SIG-M5 treated with dmso at 0.1 percent for 504 hours (cell line): ENCODE data around the gene CD274.
A peak's percentile ranks its signal among the peaks of the same experiment; 100 is the strongest.
"Not testable (repeated sequence)": the region's sequence is repeated elsewhere in the genome, so short reads cannot be mapped to it uniquely, and the experiment has no call there.

Experiments used
- DNase-seq: peaks from one replicate; lab custom pipeline; 2025; ENCODE audit not compliant: unreplicated experiment; lab: John Stamatoyannopoulos, UW

The CD274 gene

DNA sequence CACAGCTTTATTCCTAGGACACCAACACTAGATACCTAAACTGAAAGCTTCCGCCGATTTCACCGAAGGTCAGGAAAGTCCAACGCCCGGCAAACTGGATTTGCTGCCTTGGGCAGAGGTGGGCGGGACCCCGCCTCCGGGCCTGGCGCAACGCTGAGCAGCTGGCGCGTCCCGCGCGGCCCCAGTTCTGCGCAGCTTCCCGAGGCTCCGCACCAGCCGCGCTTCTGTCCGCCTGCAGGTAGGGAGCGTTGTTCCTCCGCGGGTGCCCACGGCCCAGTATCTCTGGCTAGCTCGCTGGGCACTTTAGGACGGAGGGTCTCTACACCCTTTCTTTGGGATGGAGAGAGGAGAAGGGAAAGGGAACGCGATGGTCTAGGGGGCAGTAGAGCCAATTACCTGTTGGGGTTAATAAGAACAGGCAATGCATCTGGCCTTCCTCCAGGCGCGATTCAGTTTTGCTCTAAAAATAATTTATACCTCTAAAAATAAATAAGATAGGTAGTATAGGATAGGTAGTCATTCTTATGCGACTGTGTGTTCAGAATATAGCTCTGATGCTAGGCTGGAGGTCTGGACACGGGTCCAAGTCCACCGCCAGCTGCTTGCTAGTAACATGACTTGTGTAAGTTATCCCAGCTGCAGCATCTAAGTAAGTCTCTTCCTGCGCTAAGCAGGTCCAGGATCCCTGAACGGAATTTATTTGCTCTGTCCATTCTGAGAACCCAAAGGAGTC is at the start of gene CD274:
CD274 (plus strand) TSS at position 184 of the 733 bp plus-strand sequence. CDS start 5,572 bp downstream, outside the sequence.
- peak; percentile 62 for DNase-seq

DNA sequence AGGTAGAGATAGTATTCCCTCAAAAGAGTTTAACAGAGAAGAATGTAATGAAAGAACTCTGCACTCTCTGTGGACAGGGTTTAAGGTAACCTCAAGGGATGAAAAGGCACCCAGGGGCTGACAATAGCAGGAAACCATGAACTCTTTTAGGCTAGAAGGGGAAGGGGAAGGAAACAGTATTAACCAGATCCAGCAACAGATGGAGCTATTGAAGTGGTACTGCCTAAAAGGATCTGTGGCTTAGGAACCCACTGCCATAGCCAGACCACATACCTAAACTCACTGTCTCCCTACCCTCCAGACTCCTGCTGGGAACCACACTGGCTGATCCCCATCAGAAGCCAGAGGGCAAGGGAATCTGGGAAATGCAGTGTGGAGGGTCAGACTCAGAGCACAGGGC is 48.1 kb upstream of the CD274 start:
- no peak for DNase-seq

DNA sequence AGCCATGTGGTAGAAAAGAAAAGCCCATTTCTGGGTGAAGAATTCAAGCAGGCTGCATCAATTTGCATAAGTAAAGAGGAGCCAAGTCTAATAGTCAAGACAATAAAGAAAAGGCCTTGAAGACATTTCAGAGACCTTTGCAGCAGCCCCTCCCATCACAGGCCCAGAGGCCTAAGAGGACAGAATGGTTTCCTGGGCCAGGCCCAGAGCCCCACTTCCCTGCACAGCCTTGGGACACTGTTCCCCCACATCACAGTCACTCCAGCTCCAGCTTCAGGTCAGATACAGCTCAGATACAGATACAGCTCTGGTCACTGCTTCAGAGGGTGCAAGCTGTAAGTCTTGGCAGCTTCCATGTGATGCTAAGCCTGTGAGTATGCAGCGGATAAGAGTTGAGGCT is 41.7 kb upstream of the CD274 start:
- DNase-seq, result no peak

DNA sequence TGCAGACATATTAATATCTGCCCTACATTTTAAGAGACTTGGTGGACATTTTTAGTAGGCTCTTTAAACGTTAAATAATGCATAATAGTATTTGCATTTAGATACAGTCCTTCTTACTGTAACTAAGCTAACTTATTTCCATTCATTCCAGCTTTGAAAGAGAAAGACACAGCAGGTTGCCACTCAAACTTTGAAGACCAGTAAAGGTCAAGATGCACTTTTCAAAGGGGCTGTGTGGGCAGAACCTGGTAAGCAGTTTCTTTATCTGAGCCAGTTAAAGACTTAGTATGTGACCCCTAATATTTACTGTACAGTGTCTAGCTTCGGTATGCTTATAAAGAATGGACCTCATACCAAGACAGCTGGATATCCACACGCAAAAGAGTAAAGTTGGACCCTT is 33.4 kb upstream of the CD274 start:
- DNase-seq, result no peak

DNA sequence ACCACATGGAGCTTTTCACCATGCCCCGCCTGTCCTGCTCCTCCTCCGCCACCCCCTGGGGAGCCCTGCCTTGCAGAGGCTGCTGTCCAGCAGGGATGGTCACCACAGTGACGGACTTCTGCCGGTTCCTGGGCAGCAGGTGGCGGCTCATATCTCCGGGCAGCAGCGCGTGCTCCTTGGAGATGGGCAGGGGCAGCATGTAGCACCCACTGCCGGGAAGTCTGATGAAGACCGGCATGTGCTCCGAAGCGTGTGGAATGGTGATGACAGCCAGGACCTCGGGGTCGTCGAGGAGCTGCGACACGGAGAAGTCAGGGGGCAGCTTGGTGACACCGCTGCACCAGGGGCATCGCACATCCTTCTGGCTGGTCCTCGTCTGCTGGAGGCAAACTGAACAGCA is 31.9 kb upstream of the CD274 start:
- no peak for DNase-seq

DNA sequence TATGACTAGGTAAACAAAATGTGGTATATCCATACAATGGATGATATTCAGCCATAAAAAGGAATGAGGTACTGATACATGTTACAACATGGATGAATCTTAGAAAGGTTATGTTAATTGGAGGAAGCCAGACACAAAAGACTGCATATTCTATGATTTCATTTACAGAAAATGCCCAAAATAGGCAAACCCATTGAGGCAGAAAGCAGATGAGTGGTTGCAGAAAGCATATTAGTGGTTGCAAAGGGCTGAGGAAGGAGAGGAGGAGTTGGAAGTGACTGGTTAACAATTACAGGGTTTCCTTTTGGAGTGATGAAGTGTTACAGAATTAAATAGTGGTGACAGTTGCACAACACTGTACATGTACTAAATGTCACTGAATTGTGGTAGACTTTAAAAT is 30.4 kb upstream of the CD274 start:
- DNase-seq, result no peak

DNA sequence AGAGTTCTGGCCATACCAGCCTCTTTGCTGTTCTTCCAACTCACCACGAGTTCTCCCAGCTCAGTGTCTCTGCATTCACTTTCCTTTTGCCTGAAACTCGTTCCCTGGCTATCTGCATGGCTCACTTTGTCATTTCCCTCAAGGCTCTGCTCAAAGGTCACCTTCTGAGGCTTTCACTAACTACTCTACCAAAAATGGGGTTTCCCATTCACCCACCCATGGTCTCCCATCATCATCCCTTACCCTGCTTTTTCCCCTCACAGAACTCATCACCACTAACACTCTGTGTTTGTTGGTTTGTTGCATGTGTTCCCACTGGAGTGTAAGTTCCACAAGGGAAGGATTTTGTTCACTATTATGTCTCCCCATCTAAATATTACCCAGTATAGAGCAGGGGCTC is 29.2 kb upstream of the CD274 start:
- no peak for DNase-seq

DNA sequence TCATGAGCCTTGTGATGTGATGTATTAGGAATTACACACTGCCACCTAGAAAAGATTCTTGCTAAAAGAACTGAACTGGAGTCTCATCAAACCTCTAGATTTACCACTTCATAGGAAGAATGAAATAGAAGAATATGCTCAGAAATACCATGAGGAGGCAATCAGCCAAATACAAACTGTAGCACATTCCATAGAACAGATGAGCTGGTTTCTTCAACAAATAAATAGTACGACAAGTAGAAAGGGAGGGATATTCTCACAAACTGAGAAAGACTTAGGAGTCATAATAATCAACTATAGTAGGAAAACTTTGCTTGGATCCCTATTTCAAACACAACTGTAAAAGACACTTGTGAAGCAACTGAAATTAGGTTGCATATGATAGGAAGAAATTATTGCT is 28.1 kb upstream of the CD274 start:
- DNase-seq, result no peak

DNA sequence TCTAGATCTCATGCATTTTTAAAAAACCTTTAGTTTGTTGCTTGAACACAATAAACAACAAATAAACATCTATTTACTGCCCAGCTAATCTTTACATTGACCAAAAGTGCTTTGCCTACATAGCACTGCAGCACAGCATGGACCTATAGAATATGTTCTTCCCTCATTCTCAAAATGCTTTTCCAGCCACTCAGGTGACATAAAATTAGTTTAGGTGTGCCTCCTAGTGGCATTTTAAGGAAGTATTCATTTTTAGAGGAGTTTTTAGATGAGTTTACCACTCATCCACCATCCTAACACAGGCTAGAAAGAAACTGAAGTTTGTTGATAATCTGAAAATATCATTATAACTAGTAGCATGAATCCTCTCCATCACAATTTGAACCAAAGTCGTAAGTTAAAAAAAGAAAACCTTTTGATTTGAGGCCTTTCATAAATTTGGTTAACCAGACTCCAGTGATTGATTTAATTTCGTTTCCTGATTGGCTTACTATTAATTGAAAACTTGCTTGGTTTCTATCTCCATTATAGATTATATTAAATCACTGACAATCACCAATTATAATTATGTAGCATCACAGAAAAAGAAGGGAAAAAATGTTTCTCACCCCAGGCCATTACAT is 25.2 kb upstream of the CD274 start:
- no peak for DNase-seq

DNA sequence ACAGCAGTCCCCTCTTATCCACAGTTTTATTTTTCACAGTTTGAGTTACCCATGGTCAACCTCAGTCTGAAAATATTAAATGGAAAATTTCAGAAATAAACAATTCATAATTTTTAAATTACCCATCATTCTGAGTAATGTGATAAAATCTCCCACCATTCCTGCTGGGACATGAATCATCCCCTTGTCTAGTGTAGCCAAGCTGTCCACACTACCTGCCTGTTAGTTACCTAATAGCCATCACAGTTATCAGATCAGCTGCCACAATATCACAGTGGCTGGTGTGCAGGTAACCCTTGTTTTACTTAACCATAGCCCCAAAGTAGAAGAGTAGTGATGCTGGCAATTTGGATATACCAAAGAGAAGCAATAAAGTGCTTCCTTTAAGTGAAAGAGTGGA is 23.3 kb upstream of the CD274 start:
- DNase-seq, result no peak

DNA sequence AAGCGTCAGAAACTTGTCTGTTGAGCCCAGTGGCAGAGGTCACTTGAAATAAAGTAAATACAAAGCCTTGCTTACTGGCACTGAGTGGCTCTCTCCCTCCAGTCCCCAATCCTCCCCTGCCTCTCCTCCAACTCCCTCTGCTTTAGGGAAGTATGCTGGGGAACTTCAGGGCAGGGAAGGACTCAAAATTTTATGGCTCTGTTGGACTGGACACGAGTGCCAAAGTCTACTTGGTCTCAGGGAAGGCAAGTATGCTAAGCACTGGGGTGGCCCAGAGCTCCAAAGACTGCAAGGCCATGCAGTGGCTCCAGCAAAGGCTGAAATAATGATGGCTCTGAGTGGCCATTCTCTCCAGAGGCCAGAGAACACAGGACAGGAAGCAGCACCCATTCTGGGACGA is 22.2 kb upstream of the CD274 start:
- DNase-seq, result no peak

DNA sequence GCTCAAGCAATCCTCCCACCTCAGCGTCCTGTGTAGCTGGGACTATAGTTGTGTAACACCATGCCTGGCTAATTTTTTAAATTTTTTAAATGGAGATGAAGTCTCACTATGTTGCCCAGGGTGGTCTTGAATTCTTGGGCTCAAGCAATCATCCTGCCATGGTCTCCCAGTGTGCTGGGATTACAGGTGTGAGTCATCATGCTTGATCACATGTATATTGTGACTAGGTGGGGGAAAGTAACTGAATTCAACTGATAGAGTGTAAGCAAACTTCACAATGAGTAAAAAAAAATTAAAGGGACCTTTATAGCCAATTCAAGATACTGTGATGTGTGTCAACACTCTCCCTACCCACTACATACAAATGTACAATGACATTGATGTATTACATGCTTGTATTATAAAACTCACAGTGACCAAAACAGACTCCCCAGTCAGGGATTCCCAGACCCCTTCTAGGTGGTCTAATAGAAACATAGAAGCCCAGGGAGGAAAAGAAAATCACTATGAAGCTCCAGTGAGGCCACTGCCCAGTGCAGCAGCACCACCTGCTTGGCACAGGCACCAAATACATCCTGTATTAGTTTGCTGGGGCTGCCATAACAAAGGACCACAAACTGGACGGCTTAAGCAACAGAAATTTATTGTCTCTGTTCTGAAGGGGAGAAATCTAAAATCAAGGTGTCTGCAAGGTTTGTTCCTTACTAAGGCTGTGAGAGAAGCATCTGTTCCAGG is 21.4 kb upstream of the CD274 start:
- DNase-seq, result no peak

DNA sequence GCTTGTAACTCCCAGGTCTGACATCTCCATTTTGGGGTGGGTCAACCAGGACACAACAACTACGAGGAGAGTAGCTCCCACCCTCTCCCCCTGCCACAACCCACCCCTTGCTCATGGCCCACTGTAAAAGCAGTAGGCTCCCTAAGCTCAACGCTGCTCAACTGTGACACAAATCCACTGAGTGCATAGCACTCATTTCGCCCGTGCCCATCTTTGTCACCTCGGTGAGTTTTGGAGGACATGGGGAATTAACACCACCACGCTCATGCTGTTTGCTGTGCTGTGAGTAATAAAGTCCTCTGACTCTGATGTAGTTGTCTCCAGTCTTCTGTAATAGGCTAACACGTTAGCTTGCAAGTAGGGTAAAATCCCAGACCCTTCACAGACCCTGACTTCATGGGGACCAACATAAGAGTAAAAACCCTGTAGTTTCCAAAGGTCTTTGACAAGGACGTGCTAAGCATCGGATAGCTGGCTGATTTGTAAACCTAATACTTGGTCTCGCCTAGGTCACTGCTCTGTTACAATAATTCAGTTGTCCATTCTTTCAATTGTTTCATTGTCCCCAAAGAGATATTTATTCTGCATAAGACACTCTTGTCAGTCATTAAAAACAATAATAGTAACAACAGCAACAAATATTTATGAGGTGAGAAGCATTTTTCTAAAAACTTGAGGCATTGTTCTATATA is 20.3 kb upstream of the CD274 start:
- DNase-seq, result no peak

DNA sequence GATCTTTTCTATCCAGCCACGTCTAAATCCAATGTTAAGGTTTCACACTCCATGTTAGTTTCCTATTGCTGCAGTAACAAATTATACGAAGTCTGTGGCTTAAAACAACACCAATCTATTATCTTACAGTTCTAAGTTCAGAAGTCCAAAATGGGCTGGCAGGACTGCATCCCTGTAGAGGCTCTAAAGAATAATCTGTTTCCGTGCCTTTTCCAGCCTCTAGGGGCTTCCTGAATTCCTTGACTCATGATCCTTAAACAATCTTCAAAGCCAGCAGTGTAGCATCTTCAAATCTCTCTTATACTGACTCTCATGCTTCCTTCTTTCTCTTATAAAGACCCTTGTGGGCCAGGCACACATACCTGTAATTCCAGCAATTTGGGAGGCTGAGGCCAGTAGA is 19.4 kb upstream of the CD274 start:
- no peak for DNase-seq

DNA sequence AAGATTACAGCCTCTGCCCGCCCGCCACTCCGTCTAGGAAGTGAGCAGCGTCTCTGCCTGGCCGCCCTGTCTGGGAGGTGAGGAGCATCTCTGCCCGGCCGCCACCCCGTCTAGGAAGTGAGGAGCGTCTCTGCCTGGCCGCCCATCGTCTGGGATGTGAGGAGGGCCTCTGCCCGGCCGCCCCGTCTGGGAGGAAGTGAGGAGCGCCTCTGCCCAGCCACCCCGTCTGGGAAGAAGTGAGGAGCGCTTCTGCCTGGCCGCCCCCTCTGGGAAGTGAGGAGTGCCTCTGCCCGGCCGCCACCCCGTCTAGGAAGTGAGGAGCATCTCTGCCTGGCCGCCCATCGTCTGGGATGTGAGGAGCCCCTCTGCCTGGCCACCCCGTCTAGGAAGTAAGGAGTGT is 17.5 kb upstream of the CD274 start:
- DNase-seq, result not testable (repeated sequence)

DNA sequence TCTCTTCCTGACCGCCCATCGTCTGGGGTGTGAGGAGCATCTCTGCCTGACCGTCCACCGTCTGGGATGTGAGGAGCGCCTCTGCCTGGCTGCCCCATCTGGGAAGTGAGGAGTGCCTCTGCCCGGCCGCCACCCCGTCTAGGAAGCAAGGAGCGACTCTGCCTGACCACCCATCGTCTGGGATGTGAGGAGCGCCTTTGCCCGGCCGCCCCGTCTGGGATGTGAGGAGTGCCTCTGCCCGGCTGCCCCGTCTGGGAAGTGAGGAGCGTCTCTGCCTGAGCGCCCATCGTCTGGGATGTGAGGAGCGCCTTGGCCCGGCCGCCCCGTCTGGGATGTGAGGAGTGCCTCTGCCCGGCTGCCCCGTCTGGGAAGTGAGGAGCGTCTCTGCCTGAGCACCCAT is 17.0 kb upstream of the CD274 start:
- not testable (repeated sequence) for DNase-seq

DNA sequence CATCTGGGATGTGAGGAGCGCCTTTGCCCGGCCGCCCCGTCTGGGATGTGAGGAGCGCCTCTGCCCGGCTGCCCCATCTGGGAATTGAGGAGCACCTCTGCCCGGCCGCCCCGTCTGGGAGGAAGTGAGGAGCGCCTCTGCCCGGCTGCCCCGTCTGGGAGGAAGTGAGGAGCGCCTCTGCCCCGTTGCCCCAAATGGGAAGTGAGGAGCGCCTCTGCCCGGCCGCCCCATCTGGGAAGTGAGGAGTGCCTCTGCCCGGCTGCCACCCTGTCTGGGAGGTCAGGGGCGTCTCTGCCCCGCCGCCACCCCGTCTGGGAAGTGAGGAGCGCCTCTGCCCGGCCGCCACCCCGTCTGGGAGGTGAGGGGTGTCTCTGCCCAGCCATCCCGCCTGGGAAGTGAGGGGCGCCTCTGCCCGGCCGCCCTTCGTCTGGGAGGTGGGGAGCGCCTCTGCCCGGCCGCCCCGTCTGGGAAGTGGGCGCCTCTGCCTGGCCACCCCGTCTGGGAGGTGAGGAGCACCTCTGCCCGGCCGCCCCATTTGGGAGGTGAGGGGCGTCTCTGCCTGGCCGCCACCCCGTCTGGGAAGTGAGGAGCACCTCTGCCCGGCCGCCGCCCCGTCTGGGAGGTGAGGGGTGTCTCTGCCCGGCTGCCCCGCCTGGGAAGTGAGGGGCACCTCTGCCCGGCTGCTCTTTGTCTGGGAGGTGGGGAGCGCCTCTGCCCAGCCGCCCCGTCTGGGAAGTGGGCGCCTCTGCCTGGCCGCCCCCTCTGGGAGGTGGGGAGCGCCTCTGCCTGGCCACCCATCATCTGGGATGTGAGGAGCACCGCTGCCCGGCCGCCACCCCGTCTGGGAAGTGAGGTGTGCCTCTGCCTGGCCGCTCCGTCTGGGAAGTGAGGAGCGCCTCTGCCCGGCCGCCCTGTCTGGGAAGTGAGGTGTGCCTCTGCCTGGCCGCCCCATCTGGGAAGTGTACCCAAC is 16.2 kb upstream of the CD274 start:
- DNase-seq, result not testable (repeated sequence)

DNA sequence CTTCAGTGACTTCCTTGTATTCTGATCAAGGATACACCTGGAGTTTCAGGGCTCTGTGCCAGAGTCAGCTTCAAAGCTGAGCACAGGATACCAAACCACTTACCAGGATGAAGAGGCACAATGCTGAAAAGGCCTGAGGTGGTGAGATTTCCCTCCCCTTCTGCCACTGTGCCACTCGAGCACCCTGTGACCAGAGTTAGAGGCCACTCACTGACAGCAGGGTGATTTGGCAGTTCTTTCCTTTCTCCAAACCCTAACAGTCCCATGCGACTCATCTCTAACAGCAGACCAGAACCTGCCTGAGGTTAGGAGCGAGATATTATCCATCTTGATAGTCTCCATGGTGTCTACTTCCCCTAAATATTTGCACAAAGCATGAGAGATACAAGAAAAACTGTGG is 14.4 kb upstream of the CD274 start:
- DNase-seq, result no peak

DNA sequence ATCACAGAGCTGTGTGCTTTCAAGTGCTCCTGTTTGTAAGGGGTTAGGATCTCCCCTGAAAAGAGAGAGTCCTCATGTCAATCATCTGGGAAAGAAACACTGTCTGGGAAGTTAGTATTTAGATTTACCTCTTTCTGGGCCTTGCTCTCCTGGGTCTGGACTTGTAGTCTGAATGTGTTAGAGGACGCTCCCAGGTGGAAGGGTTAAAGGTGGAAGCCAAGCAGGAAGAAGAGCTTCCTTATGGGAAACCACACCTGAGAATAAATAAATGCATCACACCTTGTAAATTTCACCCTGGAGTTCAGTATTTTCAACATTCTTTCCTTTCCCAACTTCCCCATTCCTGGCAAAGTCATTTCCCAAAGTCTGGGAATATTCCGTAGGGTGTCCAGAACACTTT is 13.9 kb upstream of the CD274 start:
- DNase-seq, result no peak
